Measurements from ENCODE around the gene CCDC146.
A peak's percentile ranks its signal among the peaks of the same experiment; 100 is the strongest.
"Not testable (repeated sequence)": the region's sequence is repeated elsewhere in the genome, so short reads cannot be mapped to it uniquely, and the experiment has no call there.

Gene CCDC146

GRCh38 chr7:77269360-77270093 lies 147.1 kb downstream of the CCDC146 start:
- H3K4me1 Mint-ChIP-seq, result peaks cover 7% of the 10 kb centered on the region
- no peak overlapping the region for H3K4me3 Mint-ChIP-seq
- H3K36me3 Mint-ChIP-seq (ENCODE audit: low read depth), result peaks cover 21% of the 10 kb centered on the region
- TF ChIP-seq CTCF (IDR thresholded peaks at IDR 0.05; ENCODE audit: unreplicated experiment in 3 of 3), result no peak
- H3K27ac Mint-ChIP-seq, result peak overlapping the region; percentile 49 to 69 (median 64)
- H3K27me3 Mint-ChIP-seq (ENCODE audit: low read depth), result no peaks in the 10 kb centered on the region
- peaks cover 6% of the 10 kb centered on the region for H3K9me3 Mint-ChIP-seq

- TF ChIP-seq CTCF (IDR thresholded peaks at IDR 0.05; ENCODE audit: unreplicated experiment in 3 of 3), result no peak
- peaks cover 7% of the 10 kb centered on the region for H3K4me1 Mint-ChIP-seq
- H3K36me3 Mint-ChIP-seq (ENCODE audit: low read depth), result peaks cover 22% of the 10 kb centered on the region
- H3K27me3 Mint-ChIP-seq (ENCODE audit: low read depth), result no peaks in the 10 kb centered on the region
- no peak overlapping the region for H3K4me3 Mint-ChIP-seq
- H3K9me3 Mint-ChIP-seq, result peaks cover 6% of the 10 kb centered on the region
- H3K27ac Mint-ChIP-seq, result peak overlapping the region; percentile 49 to 69 (median 64)
Observed at GRCh38 chr7:77270094-77270480, 147.7 kb downstream of the CCDC146 start.

- H3K27ac Mint-ChIP-seq, result no peak overlapping the region
- H3K4me1 Mint-ChIP-seq, result peaks cover 7% of the 10 kb centered on the region
- no peak overlapping the region for H3K4me3 Mint-ChIP-seq
- H3K36me3 Mint-ChIP-seq (ENCODE audit: low read depth), result peaks cover 27% of the 10 kb centered on the region
- no peaks in the 10 kb centered on the region for H3K27me3 Mint-ChIP-seq (ENCODE audit: low read depth)
- peaks cover 6% of the 10 kb centered on the region for H3K9me3 Mint-ChIP-seq
- no peak for TF ChIP-seq CTCF (IDR thresholded peaks at IDR 0.05; ENCODE audit: unreplicated experiment in 3 of 3)
Observed at GRCh38 chr7:77271766-77272165, 149.4 kb downstream of the CCDC146 start.

GRCh38 chr7:77275663-77276062 lies 153.2 kb downstream of the CCDC146 start:
- H3K9me3 Mint-ChIP-seq; H3K4me3 Mint-ChIP-seq; H3K27me3 Mint-ChIP-seq (ENCODE audit: low read depth); H3K4me1 Mint-ChIP-seq; H3K27ac Mint-ChIP-seq: not testable (repeated sequence)
- H3K36me3 Mint-ChIP-seq (ENCODE audit: low read depth), result peaks cover 15% of the 10 kb centered on the region

- Mint-ChIP-seq H3K27ac (no peak overlapping the region), H3K9me3 (no peaks in the 10 kb centered on the region), H3K4me3 (no peak overlapping the region), H3K27me3 (ENCODE audit: low read depth) (no peaks in the 10 kb centered on the region), H3K36me3 (ENCODE audit: low read depth) (peaks cover 15% of the 10 kb centered on the region), H3K4me1 (no peaks in the 10 kb centered on the region)
- no peak for TF ChIP-seq CTCF (IDR thresholded peaks at IDR 0.05; ENCODE audit: unreplicated experiment in 3 of 3)
Observed at GRCh38 chr7:77276120-77276519, 153.7 kb downstream of the CCDC146 start.

- no peaks in the 10 kb centered on the region for H3K27me3 Mint-ChIP-seq (ENCODE audit: low read depth)
- H3K36me3 Mint-ChIP-seq (ENCODE audit: low read depth), result peaks cover 2% of the 10 kb centered on the region
- H3K4me3 Mint-ChIP-seq, result no peak overlapping the region
- peaks cover 24% of the 10 kb centered on the region for H3K4me1 Mint-ChIP-seq
- peak overlapping the region in 2 of 3 experiments; percentile 54 to 64 for H3K27ac Mint-ChIP-seq
- TF ChIP-seq CTCF (IDR thresholded peaks at IDR 0.05; ENCODE audit: unreplicated experiment in 3 of 3), result no peak
- H3K9me3 Mint-ChIP-seq, result no peaks in the 10 kb centered on the region
Observed at GRCh38 chr7:77281780-77282478, 159.5 kb downstream of the CCDC146 start.
